Natural killer cell treated with Interleukin-12 subunit alpha and Interleukin-12 subunit beta and Interleukin-15 and Interleukin-18, amount 100 ng/mL, for 72 hours (primary cell): Measurements from ENCODE around the gene GGTLC2. TPM values are rescaled to one million over a fixed set of nuclear protein-coding genes. Genes with fewer than 3 reads are reported as not detected.
"Not testable (repeated sequence)": the region's sequence is repeated elsewhere in the genome, so short reads cannot be mapped to it uniquely, and the experiment has no call there.

Source experiments
- ATAC-seq, 2 donors: fragments of 150-1000 bp; cut with Tn5 transposase in 1 of 2; sonication (Bioruptor Pico), chemical (Tn5 transposase) in 1 of 2; 2 replicates each; pipeline ENCODE4 v1.10.0; 2021
- DNase-seq: peaks from one replicate; pipeline ENCODE4 v3.0.0; 2022; ENCODE audit warnings: low spot score
- H3K27ac Mint-ChIP-seq, 2 donors: 1 replicate in 1 of 2; 2 replicates in 1 of 2; pipeline ENCODE4 v1.8.0; 2022; ENCODE audit warnings: mixed read lengths in 2 of 2, mild to moderate bottlenecking in 1 of 2, moderate library complexity in 1 of 2
- H3K27me3 Mint-ChIP-seq, 2 donors: 1 replicate in 1 of 2; 2 replicates in 1 of 2; pipeline ENCODE4 v1.8.0; 2022; ENCODE audit warnings: mixed read lengths in 2 of 2
- H3K36me3 Mint-ChIP-seq: one replicate; pipeline ENCODE4 v1.8.0; 2022; ENCODE audit warnings: mixed read lengths
- H3K4me1 Mint-ChIP-seq, 2 donors: 1 replicate in 1 of 2; 2 replicates in 1 of 2; pipeline ENCODE4 v1.8.0; 2022; ENCODE audit warnings: low read depth in 2 of 2, mixed read lengths in 2 of 2, mild to moderate bottlenecking in 1 of 2
- H3K4me3 Mint-ChIP-seq: one replicate; pipeline ENCODE4 v1.8.0; 2022; ENCODE audit warnings: mixed read lengths
- H3K9me3 Mint-ChIP-seq: 2 replicates; pipeline ENCODE4 v1.8.0; 2022; ENCODE audit warnings: mixed read lengths
- total RNA-seq, 2 donors: library from RNA; stranded (reverse); gene quantifications; one replicate each; pipeline ENCODE4 v1.2.3, GENCODE V29; 2022

The GGTLC2 gene
- total RNA-seq, 2 donors from 2014 or later: not detected

DNA sequence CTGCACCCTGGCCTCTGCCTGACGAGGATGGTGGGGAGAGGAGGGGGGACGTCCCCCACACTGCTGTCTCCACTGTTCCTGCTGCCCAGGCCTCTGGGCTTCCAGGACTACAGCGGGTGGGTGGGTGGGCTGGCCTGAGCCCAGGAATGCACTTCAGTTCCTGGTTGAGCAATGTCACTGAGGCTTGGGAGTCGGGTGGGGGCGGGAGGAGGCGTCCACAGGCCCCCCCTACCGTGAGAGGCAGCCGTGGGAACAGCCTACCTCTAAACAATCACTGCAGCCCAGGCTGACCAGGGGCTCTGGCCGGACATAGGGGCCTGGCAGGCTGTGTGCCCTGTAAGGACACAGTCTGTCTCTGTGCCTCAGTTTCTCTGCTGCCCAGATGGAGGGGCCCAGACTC is 6.0 kb downstream of the GGTLC2 start:
- H3K9me3 Mint-ChIP-seq, H3K27ac Mint-ChIP-seq: not testable (repeated sequence)

DNA sequence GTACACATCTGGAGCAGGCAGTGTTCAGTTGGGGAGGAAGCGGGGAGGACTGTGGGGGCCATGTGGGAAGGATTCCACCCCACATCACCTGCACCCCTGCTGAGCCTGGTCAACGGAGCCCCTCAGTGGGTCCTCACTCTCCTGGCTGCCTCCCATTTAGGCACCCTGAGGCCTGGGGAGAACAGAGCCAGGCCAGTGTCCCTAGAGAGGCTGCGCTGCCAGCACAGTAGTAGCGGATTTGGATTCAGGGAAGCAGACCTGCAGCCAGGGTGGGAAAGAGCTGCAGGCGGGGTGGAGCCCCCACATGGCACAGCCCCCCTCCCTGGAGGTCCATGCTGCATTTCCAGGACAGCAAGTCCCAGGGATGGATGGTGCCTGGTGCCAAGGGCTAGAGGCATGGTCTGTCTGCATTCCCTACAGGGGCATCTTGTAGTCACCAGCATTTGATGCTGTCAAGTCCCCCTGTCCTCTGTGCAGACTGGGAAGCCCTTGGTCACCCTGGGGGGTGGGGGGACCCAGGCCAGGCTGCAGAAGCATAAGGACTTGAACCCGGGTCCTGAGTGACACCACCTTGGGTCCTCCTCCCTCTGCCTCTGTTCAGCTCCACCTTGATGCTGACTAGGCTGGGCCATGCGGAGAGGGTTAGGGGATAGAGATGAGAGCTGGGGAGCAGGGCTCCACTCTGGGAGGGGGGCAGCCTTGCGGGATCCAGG is 6.5 kb downstream of the GGTLC2 start:
- H3K9me3 Mint-ChIP-seq, H3K36me3 Mint-ChIP-seq, H3K27ac Mint-ChIP-seq, ATAC-seq, H3K4me3 Mint-ChIP-seq, H3K4me1 Mint-ChIP-seq, DNase-seq, H3K27me3 Mint-ChIP-seq: not testable (repeated sequence)

More for the DNA sequence above, 6.0 kb downstream of the GGTLC2 start:
- ATAC-seq, H3K4me1 Mint-ChIP-seq, H3K27me3 Mint-ChIP-seq, H3K4me3 Mint-ChIP-seq, DNase-seq, H3K36me3 Mint-ChIP-seq: not testable (repeated sequence)

DNA sequence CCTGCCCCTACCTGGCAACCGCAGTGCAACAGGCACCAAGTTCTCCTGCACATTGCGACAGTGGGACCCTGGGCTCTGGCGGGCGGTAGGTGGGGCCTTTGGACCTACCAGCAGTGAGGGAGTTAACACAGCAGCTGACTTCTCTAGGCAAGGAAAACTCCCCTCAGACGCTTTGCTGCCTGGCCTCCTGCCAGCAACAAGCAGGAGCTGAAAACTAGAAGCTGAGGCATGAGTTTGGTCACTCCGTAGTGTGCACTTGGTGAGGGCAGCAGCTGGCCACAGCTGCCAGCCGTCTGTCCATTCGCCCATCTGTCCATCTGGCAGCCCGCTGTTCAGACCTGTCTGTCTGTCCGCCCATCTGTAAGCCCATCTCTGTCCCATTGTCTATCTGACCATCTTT is 7.2 kb downstream of the GGTLC2 start:
- not testable (repeated sequence) for DNase-seq, H3K27ac Mint-ChIP-seq, H3K4me3 Mint-ChIP-seq, H3K4me1 Mint-ChIP-seq, H3K36me3 Mint-ChIP-seq, ATAC-seq, H3K27me3 Mint-ChIP-seq, H3K9me3 Mint-ChIP-seq

DNA sequence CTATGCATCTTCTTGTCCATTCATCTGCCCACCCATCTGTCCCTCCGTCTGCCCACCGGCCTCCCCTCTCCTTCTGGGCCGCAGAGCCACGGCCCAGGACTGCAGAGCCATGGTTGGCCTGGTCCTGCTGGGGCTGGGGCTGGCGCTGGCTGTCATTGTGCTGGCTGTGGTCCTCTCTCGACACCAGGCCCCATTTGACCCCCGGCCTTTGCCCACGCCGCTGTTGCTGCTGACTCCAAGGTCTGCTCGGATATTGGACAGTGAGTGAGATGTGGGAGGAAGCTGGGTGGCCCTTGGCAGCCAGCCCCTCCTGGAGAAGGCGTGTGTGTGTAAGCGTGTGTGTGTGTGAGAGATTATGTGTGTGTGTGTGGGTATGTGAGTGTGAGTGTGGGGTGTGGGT is 7.7 kb downstream of the GGTLC2 start:
- H3K27me3 Mint-ChIP-seq, H3K9me3 Mint-ChIP-seq, ATAC-seq, DNase-seq, H3K36me3 Mint-ChIP-seq, H3K4me1 Mint-ChIP-seq: not testable (repeated sequence)
- Mint-ChIP-seq H3K4me3 (peak overlapping the region; percentile 34), H3K27ac (peak overlapping the region in 1 of 2 donors; percentile 56)

DNA sequence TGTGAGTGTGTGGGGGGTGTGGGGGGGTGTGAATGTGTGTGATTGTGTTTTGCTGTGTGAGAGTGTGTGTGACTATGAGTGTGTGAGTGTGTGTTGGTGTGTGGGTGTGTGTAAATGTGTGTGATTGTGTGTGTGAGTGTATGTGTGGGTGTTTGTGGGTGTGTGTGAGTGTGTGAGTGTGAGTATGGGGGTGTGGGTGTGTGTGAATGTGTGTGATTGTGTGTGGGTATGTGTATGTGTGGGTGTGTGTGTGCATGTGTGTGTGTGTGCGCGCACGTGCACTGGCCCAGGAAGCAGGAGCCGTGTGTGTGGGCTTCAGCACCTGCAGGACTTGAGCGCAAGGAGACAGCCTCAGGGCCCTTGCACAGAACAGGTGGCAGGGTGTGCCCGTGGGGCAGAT is 8.2 kb downstream of the GGTLC2 start:
- H3K27me3 Mint-ChIP-seq, DNase-seq, H3K36me3 Mint-ChIP-seq, H3K9me3 Mint-ChIP-seq, H3K4me1 Mint-ChIP-seq, ATAC-seq: not testable (repeated sequence)
- Mint-ChIP-seq H3K4me3 (peak overlapping the region; percentile 34), H3K27ac (peak overlapping the region in 1 of 2 donors; percentile 56)

GRCh38 chr22:22653677-22654381 is 9.4 kb downstream of the GGTLC2 start:
- H3K36me3 Mint-ChIP-seq, H3K4me1 Mint-ChIP-seq, ATAC-seq, H3K9me3 Mint-ChIP-seq, H3K27ac Mint-ChIP-seq, DNase-seq, H3K27me3 Mint-ChIP-seq, H3K4me3 Mint-ChIP-seq: not testable (repeated sequence)

GRCh38 chr22:22655452-22656290 is 11.3 kb downstream of the GGTLC2 start:
- H3K36me3 Mint-ChIP-seq: no peaks in the 10 kb centered on the region
- H3K9me3 Mint-ChIP-seq: no peaks in the 10 kb centered on the region
- ATAC-seq: peak in 1 of 2 donors; percentile 20
- H3K27me3 Mint-ChIP-seq: peaks cover 9 to 11% of the 10 kb centered on the region in 2 donors
- no peak for DNase-seq
- no peak overlapping the region for H3K27ac Mint-ChIP-seq
- H3K4me1 Mint-ChIP-seq: peaks cover 6 to 8% of the 10 kb centered on the region in 2 donors
- H3K4me3 Mint-ChIP-seq: no peak overlapping the region

DNA sequence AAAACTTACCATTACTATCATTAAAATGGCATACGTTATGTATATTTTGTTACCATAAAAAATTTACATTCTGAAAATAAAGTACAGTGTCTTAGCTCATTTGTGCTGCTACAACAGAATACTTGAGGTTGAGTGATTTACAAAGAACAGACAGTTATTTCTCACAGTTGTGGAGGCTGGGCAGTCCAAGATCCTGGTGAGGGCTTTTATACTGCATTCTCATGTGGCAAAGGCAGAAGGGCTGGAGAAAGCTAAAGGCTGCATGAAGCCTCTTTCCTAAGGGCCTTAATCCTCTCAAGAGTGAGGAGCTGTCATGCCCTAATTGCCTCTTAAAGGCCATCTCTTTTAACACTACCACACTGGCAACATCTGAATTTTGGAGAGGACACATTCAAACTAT is 13.3 kb downstream of the GGTLC2 start:
- Mint-ChIP-seq H3K4me1 (peaks cover under 1% of the 10 kb centered on the region in 2 donors), H3K4me3 (no peak overlapping the region), H3K36me3 (no peaks in the 10 kb centered on the region), H3K27me3 (peaks cover 6 to 11% of the 10 kb centered on the region in 2 donors), H3K27ac (no peak overlapping the region), H3K9me3 (no peaks in the 10 kb centered on the region)
- no peak for ATAC-seq
- DNase-seq: no peak

DNA sequence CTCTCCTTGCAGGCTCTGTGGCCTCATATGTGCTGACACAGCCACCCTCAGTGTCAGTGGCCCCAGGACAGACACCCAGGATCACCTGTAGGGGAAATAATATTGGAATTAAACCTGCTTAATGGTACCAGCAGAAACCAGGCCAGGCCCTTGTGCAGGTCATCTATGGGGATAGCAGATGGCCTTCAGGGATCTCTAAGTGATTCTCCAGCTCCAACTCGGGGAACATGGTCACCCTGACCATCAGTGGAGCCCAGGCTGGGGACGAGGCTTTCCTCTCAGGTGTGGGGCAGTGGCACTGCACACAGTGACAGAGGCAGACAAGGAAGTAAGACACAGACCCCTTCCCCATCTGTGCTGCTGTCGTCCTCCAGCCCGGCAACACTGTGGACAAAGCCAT is 16.9 kb downstream of the GGTLC2 start:
- Mint-ChIP-seq H3K36me3 (no peaks in the 10 kb centered on the region), H3K27me3 (peaks cover 6 to 11% of the 10 kb centered on the region in 2 donors), H3K4me1 (no peaks in the 10 kb centered on the region), H3K27ac (no peak overlapping the region), H3K9me3 (no peaks in the 10 kb centered on the region), H3K4me3 (no peak overlapping the region)
- peak in 1 of 2 donors; percentile 15 for ATAC-seq
- DNase-seq: no peak

GRCh38 chr22:22662095-22662494 is 17.7 kb downstream of the GGTLC2 start:
- Mint-ChIP-seq H3K36me3 (no peaks in the 10 kb centered on the region), H3K9me3 (no peaks in the 10 kb centered on the region), H3K27me3 (peaks cover 6 to 11% of the 10 kb centered on the region in 2 donors), H3K4me1 (no peaks in the 10 kb centered on the region), H3K27ac (no peak overlapping the region), H3K4me3 (no peak overlapping the region)
- DNase-seq (no peak), ATAC-seq (no peak)

- ATAC-seq: peak in 1 of 2 donors; percentile 17
These were observed 19.7 kb downstream of the GGTLC2 start for GRCh38 chr22:22663861-22664800.

DNA sequence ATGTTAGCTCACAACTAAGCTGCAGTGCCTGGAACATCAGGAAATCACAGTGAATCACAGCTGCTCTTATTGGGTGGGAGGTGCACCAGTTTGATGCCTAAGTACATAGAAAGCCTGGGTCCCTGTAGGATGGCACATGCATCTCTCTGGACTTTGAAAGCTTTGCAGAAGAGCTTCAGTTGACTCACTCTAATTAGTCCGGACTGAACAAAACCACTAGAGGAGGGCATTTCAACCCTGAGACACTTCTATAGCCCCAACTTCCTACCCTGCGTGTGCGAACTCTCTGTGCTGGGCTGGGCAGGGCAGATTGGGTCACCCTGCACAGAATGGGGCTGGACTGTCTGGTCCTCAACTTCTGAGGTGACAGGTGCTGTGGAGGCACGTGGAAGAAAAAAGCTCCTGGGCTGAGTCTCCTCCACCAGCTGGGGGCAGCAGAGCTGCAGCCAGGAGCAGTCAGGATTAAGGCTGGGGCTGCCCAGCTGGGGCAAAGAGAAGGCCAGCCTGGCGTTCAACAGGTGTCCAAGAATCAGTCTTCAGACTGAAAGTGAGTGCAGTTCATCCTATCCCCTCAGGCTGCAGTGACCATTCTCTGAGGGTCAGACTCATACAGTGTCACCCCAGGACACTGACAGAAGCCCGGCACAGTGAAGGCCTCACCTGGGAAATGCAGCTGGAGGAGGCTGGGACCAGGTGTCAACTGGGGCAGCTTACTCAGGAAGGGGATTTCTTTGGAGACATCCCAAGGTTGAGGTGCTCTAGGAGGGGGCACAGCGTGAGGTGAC is 22.1 kb downstream of the GGTLC2 start:
- peak; percentile 39 to 49 for ATAC-seq
- peaks cover 12 to 14% of the 10 kb centered on the region in 2 donors for H3K4me1 Mint-ChIP-seq
- no peak overlapping the region for H3K4me3 Mint-ChIP-seq
- H3K27me3 Mint-ChIP-seq: no peaks in the 10 kb centered on the region
- H3K9me3 Mint-ChIP-seq: no peaks in the 10 kb centered on the region
- H3K27ac Mint-ChIP-seq: no peak overlapping the region
- no peak for DNase-seq
- no peaks in the 10 kb centered on the region for H3K36me3 Mint-ChIP-seq

More at GRCh38 chr22:22663861-22664800, 19.7 kb downstream of the GGTLC2 start:
- Mint-ChIP-seq H3K9me3 (no peaks in the 10 kb centered on the region), H3K4me3 (no peak overlapping the region), H3K27ac (no peak overlapping the region), H3K36me3 (no peaks in the 10 kb centered on the region), H3K27me3 (peaks cover 0 to 1% of the 10 kb centered on the region in 2 donors), H3K4me1 (no peaks in the 10 kb centered on the region)
- DNase-seq: no peak
